SH-SY5Y (cell line): ENCODE results near the gene GOLIM4.

Experiments used
- GATA2 ChIP-seq: IDR thresholded peaks from 2 replicates; pipeline ENCODE4 v1.6.1; 2011; ENCODE audit warnings: mild to moderate bottlenecking, low read depth, low read length
- GATA3 ChIP-seq: IDR thresholded peaks from 2 replicates; pipeline ENCODE4 v1.6.1; 2011; ENCODE audit warnings: low read depth, mild to moderate bottlenecking, low read length, moderate library complexity

GRCh38 chr3:168095611-168096209 lies at the start of gene GOLIM4:
- TF ChIP-seq GATA3 (no peak), GATA2 (no peak)
